Nephron progenitor cell (in vitro differentiated cells): ENCODE measurements around the gene PPP4R4.

Experiments
- DNase-seq: peaks from one replicate; pipeline ENCODE4 v3.0.0; 2021
- H3K27ac Mint-ChIP-seq: 2 replicates; pipeline ENCODE4 v1.8.0; 2021; ENCODE audit warnings: mild to moderate bottlenecking, moderate library complexity, mixed read lengths
- H3K27me3 Mint-ChIP-seq: 2 replicates; pipeline ENCODE4 v1.8.0; 2021; ENCODE audit warnings: mild to moderate bottlenecking, low read depth, mixed read lengths; ENCODE audit not compliant: poor library complexity
- H3K36me3 Mint-ChIP-seq: 2 replicates; pipeline ENCODE4 v1.8.0; 2021; ENCODE audit warnings: low read depth, mixed read lengths
- H3K4me1 Mint-ChIP-seq: 2 replicates; pipeline ENCODE4 v1.8.0; 2021; ENCODE audit warnings: mixed read lengths
- H3K4me3 Mint-ChIP-seq: 2 replicates; pipeline ENCODE4 v1.8.0; 2021; ENCODE audit warnings: mild to moderate bottlenecking, moderate library complexity, mixed read lengths
- H3K9me3 Mint-ChIP-seq: 2 replicates; pipeline ENCODE4 v1.8.0; 2021; ENCODE audit warnings: mild to moderate bottlenecking, moderate library complexity, mixed read lengths
- CTCF ChIP-seq: fragments of 200-600 bp; sonication (generic); IDR thresholded peaks from 2 replicates; pipeline ENCODE4 v1.5.0; 2021; ENCODE audit warnings: antibody characterized with exemption

The PPP4R4 gene

DNA sequence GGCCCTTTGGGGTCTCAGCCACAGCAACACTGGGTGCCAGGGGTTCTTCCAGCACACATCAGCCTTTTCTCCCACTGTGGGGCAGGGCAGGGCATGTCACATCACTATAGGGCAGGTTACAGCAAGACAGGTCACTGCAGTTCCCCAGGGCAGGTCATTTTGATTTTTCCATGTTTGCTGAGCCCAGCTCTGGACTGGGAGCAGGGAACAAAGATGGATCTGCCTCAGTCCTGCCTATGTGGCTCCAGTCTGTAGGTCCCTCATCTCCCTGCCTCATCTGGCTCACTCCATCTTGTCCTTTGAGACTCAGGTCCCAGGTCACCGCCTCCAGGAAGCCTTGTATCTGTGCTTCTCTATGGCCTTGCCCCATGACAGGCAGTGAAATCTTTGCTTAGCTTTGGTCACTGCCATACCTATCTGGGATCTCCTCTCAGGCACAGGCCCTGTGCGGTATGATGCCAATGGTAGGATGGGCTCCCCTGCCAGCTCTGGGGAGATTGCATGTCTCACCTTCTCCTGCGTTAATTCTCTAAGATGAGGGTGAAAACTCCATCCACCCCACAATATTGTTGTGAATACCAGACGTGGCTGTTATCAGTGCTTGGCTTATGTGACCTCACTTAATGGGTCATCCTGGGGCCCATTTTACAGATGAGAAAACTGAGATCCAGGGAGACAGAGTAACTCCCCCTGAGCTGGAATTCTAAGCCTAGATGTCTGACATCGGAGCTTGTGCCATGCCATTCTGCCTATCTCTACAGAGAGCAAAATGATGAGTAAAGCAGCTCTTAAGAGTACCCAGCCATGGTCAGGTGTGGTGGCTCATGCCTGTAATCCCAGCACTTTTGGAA lies 147.5 kb downstream of the PPP4R4 start:
- Mint-ChIP-seq H3K27ac (no peak overlapping the region), H3K27me3 (peaks cover 7% of the 10 kb centered on the region), H3K9me3 (peaks cover 10% of the 10 kb centered on the region), H3K36me3 (no peaks in the 10 kb centered on the region), H3K4me1 (peaks cover 18% of the 10 kb centered on the region), H3K4me3 (no peak overlapping the region)
- TF ChIP-seq CTCF: no peak
- no peak for DNase-seq

GRCh38 chr14:94322648-94323570 lies 148.8 kb downstream of the PPP4R4 start, which contains the start of gene SERPINA6:
Gene SERPINA6, minus strand, starts transcription at chr14:94323336. Its CDS starts 8,688 bp downstream, at chr14:94314648.
- peaks cover 17% of the 10 kb centered on the region for H3K4me1 Mint-ChIP-seq
- H3K4me3 Mint-ChIP-seq: no peak within 1 kb of the TSS
- H3K27ac Mint-ChIP-seq: no peak within 1 kb of the TSS
- TF ChIP-seq CTCF: no peak
- DNase-seq: no peak
- no peaks in the 10 kb centered on the region for H3K36me3 Mint-ChIP-seq
- peaks cover 5% of the 10 kb centered on the region for H3K9me3 Mint-ChIP-seq
- H3K27me3 Mint-ChIP-seq: peaks cover 7% of the 10 kb centered on the region

- Mint-ChIP-seq H3K36me3 (no peaks in the 10 kb centered on the region), H3K27me3 (peaks cover 13% of the 10 kb centered on the region), H3K27ac (no peak overlapping the region)
Measured at GRCh38 chr14:94328196-94328595, 154.1 kb downstream of the PPP4R4 start.

More at GRCh38 chr14:94328196-94328595, 154.1 kb downstream of the PPP4R4 start:
- TF ChIP-seq CTCF: no peak
- H3K4me3 Mint-ChIP-seq: no peak overlapping the region
- peaks cover 10% of the 10 kb centered on the region for H3K4me1 Mint-ChIP-seq
- DNase-seq: no peak
- H3K9me3 Mint-ChIP-seq: peaks cover 4% of the 10 kb centered on the region
